HG03108 (cell line): ENCODE measurements around the gene MMP15.
"Not testable (repeated sequence)": the region's sequence is repeated elsewhere in the genome, so short reads cannot be mapped to it uniquely, and the experiment has no call there.

Experiments
- ATAC-seq: cut with Tn5 transposase; IDR thresholded peaks from one replicate; pipeline ENCODE4 v1.9.1; 2021; ENCODE audit warnings: moderate library complexity; ENCODE audit not compliant: unreplicated experiment

Gene MMP15

DNA sequence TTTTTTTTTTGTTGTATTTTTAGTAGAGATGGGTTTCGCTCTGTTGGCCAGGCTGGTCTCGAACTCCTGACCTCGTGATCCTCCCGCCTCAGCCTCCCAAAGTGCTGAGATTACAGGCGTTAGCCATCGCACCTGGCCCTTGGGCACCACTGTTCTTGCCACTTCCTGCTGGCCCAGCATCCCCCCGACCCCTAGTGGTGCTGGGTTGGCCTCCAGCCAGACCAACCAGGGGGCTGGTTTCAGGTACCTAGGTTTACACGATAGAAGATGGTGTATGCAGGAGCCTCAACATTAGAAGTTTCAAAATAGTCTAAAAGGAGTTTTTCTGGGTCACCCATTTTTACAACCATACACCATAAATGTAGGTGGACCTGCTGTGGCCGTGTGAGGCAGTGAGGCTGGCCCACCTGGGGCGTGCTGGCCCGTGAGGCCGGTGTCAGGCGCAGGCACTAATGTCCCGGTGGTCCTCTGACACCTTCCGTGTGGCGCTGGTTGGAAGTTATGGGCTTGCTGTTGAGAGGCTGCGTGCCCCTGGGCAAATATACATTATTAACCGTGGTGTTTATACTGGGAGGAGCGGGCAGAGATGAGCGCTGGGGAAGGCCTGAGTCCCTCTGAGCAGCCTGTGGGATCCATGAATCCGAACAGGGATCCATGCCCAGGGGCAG lies 60.2 kb downstream of the MMP15 start:
- no peak for ATAC-seq

DNA sequence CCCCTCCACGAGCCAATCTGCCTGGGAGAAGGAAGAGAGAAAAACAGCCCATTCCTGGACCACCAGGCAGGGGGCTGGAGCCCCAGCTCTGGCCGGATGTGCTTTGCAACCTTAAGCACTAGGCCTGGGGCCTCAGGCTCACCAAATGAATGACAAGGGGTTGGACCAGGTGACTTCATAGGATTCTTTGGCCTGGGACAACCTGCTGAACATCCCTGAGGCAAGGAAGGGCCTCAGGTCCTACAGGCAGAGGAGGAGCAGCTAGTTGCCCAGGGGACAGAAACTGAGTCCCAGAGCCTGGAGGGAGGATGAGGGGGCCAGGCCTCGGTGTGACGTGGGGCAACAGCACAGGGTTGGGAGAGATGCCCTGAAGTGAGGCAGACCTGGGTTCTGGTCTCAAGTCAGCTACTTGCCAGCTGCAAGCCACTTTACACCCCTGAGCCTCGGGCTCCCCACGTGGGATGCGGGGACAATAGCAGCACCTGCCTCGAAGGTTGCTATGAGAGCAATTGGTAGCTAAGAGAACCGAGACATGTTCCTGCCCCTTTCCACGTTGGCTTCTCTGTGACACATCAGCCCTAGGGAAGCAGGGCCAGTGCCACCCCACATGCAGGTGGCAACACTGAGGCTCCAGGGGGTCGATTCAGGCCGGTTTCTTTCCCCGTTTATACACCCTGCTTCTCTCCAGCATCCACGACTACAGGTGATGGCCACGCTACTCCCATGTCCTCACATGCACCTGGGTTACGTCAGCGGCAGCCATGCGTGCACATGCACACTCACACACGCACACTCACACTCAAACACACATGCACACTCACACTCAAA lies 61.0 kb downstream of the MMP15 start:
- no peak for ATAC-seq

GRCh38 chr16:58087209-58087913 lies 61.8 kb downstream of the MMP15 start:
- no peak for ATAC-seq

GRCh38 chr16:58088091-58088490 lies 62.5 kb downstream of the MMP15 start:
- no peak for ATAC-seq

DNA sequence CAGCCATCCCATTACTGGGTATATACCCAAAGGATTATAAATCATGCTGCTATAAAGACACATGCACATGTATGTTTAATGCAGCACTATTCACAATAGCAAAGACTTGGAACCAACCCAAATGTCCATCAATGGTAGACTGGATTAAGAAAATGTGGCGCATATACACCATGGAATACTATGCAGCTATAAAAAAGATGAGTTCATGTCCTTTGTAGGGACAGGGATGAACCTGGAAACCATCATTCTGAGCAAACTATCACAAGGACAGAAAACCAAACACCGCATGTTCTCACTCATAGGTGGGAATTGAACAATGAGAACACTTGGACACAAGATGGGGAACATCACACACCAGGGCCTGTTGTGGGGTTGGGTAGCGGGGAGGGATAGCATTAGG lies 64.8 kb downstream of the MMP15 start:
- ATAC-seq = not testable (repeated sequence)

GRCh38 chr16:58094026-58094425 lies 68.5 kb downstream of the MMP15 start:
- no peak for ATAC-seq

- ATAC-seq = no peak
These were observed 69.4 kb downstream of the MMP15 start for GRCh38 chr16:58094791-58095574.

- not testable (repeated sequence) for ATAC-seq
These were observed 70.0 kb downstream of the MMP15 start for GRCh38 chr16:58095575-58095960.

DNA sequence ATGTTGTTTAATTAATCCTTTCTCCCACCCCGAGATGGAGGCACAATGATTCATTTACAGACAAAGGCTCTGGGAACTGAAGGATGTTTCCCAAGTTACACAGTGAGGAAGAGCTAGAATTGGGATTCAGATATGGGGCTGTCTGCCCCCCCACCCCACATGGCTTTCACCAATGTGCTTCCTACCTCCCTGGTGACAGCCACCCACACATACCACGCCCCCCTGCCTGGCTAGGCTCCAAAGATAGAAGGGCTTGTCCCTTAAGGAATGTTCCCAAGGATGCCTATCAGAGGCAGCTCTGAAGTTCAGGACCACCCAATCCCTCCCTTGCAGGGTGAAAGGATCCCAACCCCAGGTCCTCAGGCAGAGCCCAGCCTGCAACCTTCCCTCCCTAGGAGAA lies 70.7 kb downstream of the MMP15 start:
- ATAC-seq = no peak
